A549 (cell line): ENCODE measurements around the gene FAM120A.

Source experiments
- CEBPB ChIP-seq, 2 experiments: fragments of >200 bp in 1 of 2; sonication (Bioruptor Twin) in 1 of 2; formaldehyde crosslinking in 1 of 2; IDR thresholded peaks; 2 replicates each; pipeline ENCODE4 v1.6.1; 2012 to 2016
- HDAC2 ChIP-seq: fragments of 200-600 bp; sonication (generic); IDR thresholded peaks from 2 replicates; pipeline ENCODE4 v1.6.1; 2016
- JUN ChIP-seq, 2 experiments: fragments of >200 bp; sonication (Bioruptor Twin); formaldehyde crosslinking; IDR thresholded peaks; 2 replicates in 1 of 2; 3 replicates in 1 of 2; pipeline ENCODE4 v1.6.1; 2016 to 2017
- TF ChIP-seq, protein P1 (sequence below): fragments of >200 bp; sonication (Bioruptor Twin); formaldehyde crosslinking; IDR thresholded peaks from 3 replicates; pipeline ENCODE4 v1.5.1; 2016

DNA sequence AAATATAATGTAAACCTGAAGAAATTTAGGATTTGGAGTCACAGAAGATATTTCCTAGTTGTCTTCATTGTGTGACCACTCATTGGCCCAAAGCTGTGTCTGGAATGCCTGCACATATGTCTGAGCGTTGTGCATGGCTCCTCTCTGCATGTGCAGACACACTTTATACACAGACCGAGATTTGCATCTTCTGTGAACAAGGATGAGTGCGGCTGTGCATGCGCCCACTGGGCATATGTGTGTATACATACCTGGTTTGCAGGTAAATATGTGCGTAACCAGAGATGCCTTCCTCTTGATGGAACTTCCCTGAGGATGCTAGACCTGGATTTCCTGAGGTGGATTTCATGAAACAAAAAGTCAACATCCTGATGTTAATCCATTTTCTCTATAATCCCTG is 144.0 kb downstream of the FAM120A start:
- no peak for TF ChIP-seq HDAC2
- no peak for TF ChIP-seq CEBPB (IDR thresholded peaks at IDR 0.05)
- no peak for TF ChIP-seq JUN (IDR thresholded peaks at IDR 0.05)
- TF ChIP-seq, protein P1, sequence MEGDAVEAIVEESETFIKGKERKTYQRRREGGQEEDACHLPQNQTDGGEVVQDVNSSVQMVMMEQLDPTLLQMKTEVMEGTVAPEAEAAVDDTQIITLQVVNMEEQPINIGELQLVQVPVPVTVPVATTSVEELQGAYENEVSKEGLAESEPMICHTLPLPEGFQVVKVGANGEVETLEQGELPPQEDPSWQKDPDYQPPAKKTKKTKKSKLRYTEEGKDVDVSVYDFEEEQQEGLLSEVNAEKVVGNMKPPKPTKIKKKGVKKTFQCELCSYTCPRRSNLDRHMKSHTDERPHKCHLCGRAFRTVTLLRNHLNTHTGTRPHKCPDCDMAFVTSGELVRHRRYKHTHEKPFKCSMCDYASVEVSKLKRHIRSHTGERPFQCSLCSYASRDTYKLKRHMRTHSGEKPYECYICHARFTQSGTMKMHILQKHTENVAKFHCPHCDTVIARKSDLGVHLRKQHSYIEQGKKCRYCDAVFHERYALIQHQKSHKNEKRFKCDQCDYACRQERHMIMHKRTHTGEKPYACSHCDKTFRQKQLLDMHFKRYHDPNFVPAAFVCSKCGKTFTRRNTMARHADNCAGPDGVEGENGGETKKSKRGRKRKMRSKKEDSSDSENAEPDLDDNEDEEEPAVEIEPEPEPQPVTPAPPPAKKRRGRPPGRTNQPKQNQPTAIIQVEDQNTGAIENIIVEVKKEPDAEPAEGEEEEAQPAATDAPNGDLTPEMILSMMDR, result no peak
